Right lobe of liver (tissue), 6 donors: Measurements from ENCODE around the gene OR8B2. TPM values are rescaled to one million over a fixed set of nuclear protein-coding genes. Genes with fewer than 3 reads are reported as not detected.
"Not testable (repeated sequence)": the region's sequence is repeated elsewhere in the genome, so short reads cannot be mapped to it uniquely, and the experiment has no call there.

Source experiments
- ATAC-seq, 4 donors: fragments of 200-7000 bp; cut with Tn5 transposase; one replicate each; pipeline ENCODE4 v1.9.1; 2020; ENCODE audit warnings: mild to moderate bottlenecking in 4 of 4, moderate library complexity in 4 of 4
- DNase-seq, 3 donors: peaks; one replicate each; pipeline ENCODE4 v3.0.0-alpha.2; 2020
- H3K27ac ChIP-seq, 3 donors: fragments of 200-600 bp; one replicate each; pipeline ENCODE4 v1.8.0; 2022
- H3K27me3 ChIP-seq, 2 donors: fragments of 200-600 bp; one replicate each; pipeline ENCODE4 v1.8.0; 2022
- H3K36me3 ChIP-seq, 4 donors: fragments of 200-600 bp; sonication (generic) in 1 of 4; one replicate each; pipeline versions ENCODE4 v1.5.1 to v1.8.0; 2017 to 2022; ENCODE audit warnings: control low read depth in 1 of 4
- H3K4me1 ChIP-seq, 4 donors: fragments of 200-600 bp; sonication (generic) in 1 of 4; one replicate each; pipeline versions ENCODE4 v1.5.1 to v1.8.0; 2017 to 2022; ENCODE audit warnings: control low read depth in 1 of 4
- H3K4me3 ChIP-seq, 3 donors: fragments of 200-600 bp; one replicate each; pipeline ENCODE4 v1.8.0; 2022
- H3K9me3 ChIP-seq, 4 donors: fragments of 200-600 bp; sonication (generic) in 1 of 4; one replicate each; pipeline versions ENCODE4 v1.5.1 to v1.8.0; 2017 to 2022; ENCODE audit warnings: control low read depth in 1 of 4
- POLR2A ChIP-seq: fragments of 450-650 bp; IDR thresholded peaks from one replicate; pipeline ENCODE4 v1.6.1; 2017; ENCODE audit warnings: antibody characterized with exemption, mild to moderate bottlenecking
- WGBS: methylation state at CpG from one replicate; pipeline ENCODE4 v1.1.6; 2018; ENCODE audit warnings: low coverage, low lambda C conversion rate; ENCODE audit not compliant: insufficient coverage; ENCODE audit errors: missing lambda C conversion rate; 5-methylcytosine and 5-hydroxymethylcytosine counted together
- intact Hi-C, 2 donors: fragments of 100-400 bp; cut with DNase I; formaldehyde crosslinking; loops; one replicate each; pipeline versions ENCODE4 v1.11.2 to v1.14.1; 2022
- total RNA-seq, 6 experiments: library from RNA; depleted of rRNA in 2 of 6; stranded (reverse); fragments of >200 nt in 2 of 6; fragmentation: NEBNext Ultra II Directional in 3 of 6; extraction: Animal tissue kit (Norgen Biotek cat#: 25700) in 3 of 6; gene quantifications; one replicate each; pipeline versions ENCODE4 v1.1.0 to v1.2.4, GENCODE V29; 2016 to 2023
- TF ChIP-seq, protein P1 (sequence below), 4 donors: fragments of 200-600 bp in 3 of 4; fragments of 450-650 bp in 1 of 4; IDR thresholded peaks; one replicate each; pipeline versions ENCODE4 v1.5.1 to v1.8.0; 2016 to 2022; ENCODE audit warnings: antibody characterized with exemption in 4 of 4, mild to moderate bottlenecking in 2 of 4
- donor health status: DM: no; HTN: yes; CAD: no.
- donor health status: DM: no; HTN: no; CAD: no.
- donor health status: DM: no; HTN: no; CAD: no.
- donor health status: DM: no; HTN: yes; CAD: no.
- donor health status: DM: no; HTN: yes; CAD: no.

OR8B2 gene
- total RNA-seq, 6 experiments from 2014 or later: not detected

DNA sequence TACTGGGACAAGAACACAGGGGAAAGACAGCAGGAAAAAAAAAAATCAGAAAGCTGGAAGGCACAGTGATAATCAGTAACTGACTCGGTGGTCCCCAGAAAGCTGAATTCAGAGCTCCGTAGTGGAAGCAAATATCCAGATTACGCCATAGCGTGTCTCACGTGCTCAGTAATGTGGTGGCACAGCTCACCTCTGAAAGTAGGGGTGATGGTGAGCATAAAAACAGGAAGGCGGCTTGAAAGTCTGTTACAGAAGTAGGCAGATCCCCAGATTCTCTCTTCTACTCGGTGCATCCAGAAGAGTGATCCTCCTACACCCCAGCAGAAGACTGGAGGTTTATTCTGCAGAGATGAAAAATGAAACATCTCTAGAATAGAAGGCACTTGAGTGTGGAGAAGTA, 25.6 kb upstream of the OR8B2 start:
- intact Hi-C loops: loop anchor here in 1 of 2 donors (10.0 kb wide), 1 partner anchor 175 kb away; no protein-coding TSS in a partner anchor
- Histone ChIP-seq H3K4me3 (no peak overlapping the region), H3K27me3 (no peaks in the 10 kb centered on the region), H3K27ac (no peak overlapping the region), H3K36me3 (no peaks in the 10 kb centered on the region), H3K9me3 (no peaks in the 10 kb centered on the region), H3K4me1 (no peaks in the 10 kb centered on the region)
- DNase-seq: no peak
- WGBS: 58% methylated on average over 7 of the region's 7 CpGs
- TF ChIP-seq, protein P1, sequence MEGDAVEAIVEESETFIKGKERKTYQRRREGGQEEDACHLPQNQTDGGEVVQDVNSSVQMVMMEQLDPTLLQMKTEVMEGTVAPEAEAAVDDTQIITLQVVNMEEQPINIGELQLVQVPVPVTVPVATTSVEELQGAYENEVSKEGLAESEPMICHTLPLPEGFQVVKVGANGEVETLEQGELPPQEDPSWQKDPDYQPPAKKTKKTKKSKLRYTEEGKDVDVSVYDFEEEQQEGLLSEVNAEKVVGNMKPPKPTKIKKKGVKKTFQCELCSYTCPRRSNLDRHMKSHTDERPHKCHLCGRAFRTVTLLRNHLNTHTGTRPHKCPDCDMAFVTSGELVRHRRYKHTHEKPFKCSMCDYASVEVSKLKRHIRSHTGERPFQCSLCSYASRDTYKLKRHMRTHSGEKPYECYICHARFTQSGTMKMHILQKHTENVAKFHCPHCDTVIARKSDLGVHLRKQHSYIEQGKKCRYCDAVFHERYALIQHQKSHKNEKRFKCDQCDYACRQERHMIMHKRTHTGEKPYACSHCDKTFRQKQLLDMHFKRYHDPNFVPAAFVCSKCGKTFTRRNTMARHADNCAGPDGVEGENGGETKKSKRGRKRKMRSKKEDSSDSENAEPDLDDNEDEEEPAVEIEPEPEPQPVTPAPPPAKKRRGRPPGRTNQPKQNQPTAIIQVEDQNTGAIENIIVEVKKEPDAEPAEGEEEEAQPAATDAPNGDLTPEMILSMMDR (IDR thresholded peaks at IDR 0.05): no peak
- no peak for TF ChIP-seq POLR2A
- no peak for ATAC-seq

- no peak for ATAC-seq
- Histone ChIP-seq H3K9me3 (no peaks in the 10 kb centered on the region), H3K27me3 (no peaks in the 10 kb centered on the region), H3K36me3 (no peaks in the 10 kb centered on the region), H3K4me1 (no peaks in the 10 kb centered on the region), H3K4me3 (no peak overlapping the region), H3K27ac (no peak overlapping the region)
- no peak for TF ChIP-seq POLR2A
- TF ChIP-seq, protein P1 (IDR thresholded peaks at IDR 0.05): no peak
- DNase-seq: no peak
- 61% methylated on average over 2 of the region's 2 CpGs for WGBS
- intact Hi-C loops: no loop called here
These were observed 21.3 kb upstream of the OR8B2 start for GRCh38 chr11:124405581-124405980.

DNA sequence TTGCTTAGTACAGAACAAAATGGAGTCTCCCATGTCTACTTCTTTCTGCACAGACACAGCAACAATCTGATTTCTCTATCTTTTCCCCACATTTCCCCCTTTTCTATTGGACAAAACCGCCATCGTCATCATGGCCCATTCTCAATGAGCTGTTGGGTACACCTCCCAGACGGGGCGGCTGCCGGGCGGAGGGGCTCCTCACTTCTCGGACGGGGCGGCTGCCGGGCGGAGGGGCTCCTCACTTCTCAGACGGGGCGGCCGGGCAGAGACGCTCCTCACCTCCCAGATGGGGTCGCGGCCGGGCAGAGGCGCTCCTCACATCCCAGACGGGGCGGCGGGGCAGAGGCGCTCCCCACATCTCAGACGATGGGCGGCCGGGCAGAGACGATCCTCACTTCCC, 18.9 kb upstream of the OR8B2 start:
- H3K4me3 ChIP-seq, H3K4me1 ChIP-seq, H3K27ac ChIP-seq, H3K27me3 ChIP-seq, ATAC-seq, H3K36me3 ChIP-seq, DNase-seq, intact Hi-C loops, H3K9me3 ChIP-seq: not testable (repeated sequence)
- 81% methylated on average over 5 of the region's 27 CpGs for WGBS

GRCh38 chr11:124402326-124402922, 18.1 kb upstream of the OR8B2 start:
- DNase-seq (peak in 2 of 3 donors; percentile 51 to 68), ATAC-seq (peak; percentile 74 to 91 (median 80))
- intact Hi-C loops: no loop called here
- Histone ChIP-seq H3K4me3 (no peak overlapping the region), H3K4me1 (no peaks in the 10 kb centered on the region), H3K27me3 (no peaks in the 10 kb centered on the region), H3K9me3 (no peaks in the 10 kb centered on the region), H3K36me3 (no peaks in the 10 kb centered on the region), H3K27ac (no peak overlapping the region)
- WGBS: 29% methylated on average over 8 of the region's 8 CpGs
- TF ChIP-seq, protein P1 (IDR thresholded peaks at IDR 0.05): peak; percentile 37 to 79 (median 74)
- TF ChIP-seq POLR2A: no peak

GRCh38 chr11:124398924-124399323, 14.6 kb upstream of the OR8B2 start, which contains the start of gene OR8B3:
Gene OR8B3, minus strand, starts transcription at chr11:124399024. Its CDS starts 1,673 bp downstream, at chr11:124397351.
- DNase-seq (no peak), ATAC-seq (no peak)
- TF ChIP-seq, protein P1 (IDR thresholded peaks at IDR 0.05): no peak
- TF ChIP-seq POLR2A: no peak
- no peak within 1 kb of the TSS for H3K27ac ChIP-seq
- H3K36me3 ChIP-seq: no peaks in the 10 kb centered on the region
- H3K27me3 ChIP-seq: no peaks in the 10 kb centered on the region
- H3K9me3 ChIP-seq: no peaks in the 10 kb centered on the region
- no peak within 1 kb of the TSS for H3K4me3 ChIP-seq
- intact Hi-C loops: no loop called here
- no peaks in the 10 kb centered on the region for H3K4me1 ChIP-seq

DNA sequence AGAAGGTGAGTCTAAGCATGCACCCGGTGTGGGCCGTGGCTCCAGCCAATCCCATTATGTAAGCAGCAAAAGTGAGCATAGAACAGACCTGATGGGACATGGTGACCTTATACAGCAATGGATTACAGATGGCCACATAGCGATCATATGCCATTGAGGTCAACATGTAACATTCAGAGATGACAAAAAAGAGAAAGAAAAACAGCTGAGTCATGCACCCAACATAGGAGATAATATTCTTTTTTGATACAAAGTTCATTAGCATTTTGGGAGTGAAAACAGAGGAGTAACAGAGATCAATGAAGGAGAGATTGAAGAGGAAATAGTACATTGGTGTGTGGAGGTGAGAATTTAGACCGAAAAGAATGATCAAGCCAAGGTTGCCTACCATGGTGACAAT, 12.5 kb upstream of the OR8B2 start:
- 69% methylated on average over 2 of the region's 4 CpGs for WGBS
- H3K36me3 ChIP-seq, DNase-seq, ATAC-seq, H3K4me1 ChIP-seq, H3K27me3 ChIP-seq, intact Hi-C loops, H3K27ac ChIP-seq, H3K4me3 ChIP-seq, H3K9me3 ChIP-seq: not testable (repeated sequence)
